ENCODE measurements around the gene CALHM6. TPM values are rescaled to one million over a fixed set of nuclear protein-coding genes. Genes with fewer than 3 reads are reported as not detected.

CALHM6 gene
- total RNA-seq, 1 donor from 2014 or later, result 9.1 TPM

DNA sequence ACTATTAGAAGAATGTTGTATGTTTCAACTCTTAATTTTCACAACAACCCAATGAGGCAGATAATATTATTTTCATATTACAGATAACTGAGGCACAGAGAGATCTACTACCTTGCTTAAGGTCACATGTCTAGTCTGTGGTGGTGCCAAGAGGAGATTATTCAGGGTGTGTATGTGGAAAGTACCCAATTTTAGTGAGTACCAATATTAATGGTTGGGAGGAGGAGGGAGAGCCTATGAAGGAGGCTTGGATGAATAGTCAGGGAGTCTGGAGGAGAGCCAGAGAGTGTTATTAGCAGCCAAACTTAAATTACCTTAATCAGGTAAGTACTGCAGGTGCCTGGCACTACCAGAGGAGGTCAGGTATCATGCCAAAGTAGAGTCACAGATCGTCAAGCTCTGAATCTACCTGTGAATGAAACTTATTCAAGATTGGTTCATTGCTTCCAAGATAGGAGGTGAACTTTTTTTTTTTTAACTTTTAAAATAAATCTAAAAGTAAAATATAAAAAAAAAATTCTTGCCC, 10.9 kb upstream of the CALHM6 start:
- DNase-seq, result no peak
- no peaks in the 10 kb centered on the region for H3K36me3 ChIP-seq
- no peaks in the 10 kb centered on the region for H3K9me3 ChIP-seq
- TF ChIP-seq, protein P1, sequence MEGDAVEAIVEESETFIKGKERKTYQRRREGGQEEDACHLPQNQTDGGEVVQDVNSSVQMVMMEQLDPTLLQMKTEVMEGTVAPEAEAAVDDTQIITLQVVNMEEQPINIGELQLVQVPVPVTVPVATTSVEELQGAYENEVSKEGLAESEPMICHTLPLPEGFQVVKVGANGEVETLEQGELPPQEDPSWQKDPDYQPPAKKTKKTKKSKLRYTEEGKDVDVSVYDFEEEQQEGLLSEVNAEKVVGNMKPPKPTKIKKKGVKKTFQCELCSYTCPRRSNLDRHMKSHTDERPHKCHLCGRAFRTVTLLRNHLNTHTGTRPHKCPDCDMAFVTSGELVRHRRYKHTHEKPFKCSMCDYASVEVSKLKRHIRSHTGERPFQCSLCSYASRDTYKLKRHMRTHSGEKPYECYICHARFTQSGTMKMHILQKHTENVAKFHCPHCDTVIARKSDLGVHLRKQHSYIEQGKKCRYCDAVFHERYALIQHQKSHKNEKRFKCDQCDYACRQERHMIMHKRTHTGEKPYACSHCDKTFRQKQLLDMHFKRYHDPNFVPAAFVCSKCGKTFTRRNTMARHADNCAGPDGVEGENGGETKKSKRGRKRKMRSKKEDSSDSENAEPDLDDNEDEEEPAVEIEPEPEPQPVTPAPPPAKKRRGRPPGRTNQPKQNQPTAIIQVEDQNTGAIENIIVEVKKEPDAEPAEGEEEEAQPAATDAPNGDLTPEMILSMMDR (IDR thresholded peaks at IDR 0.05), result no peak
- ATAC-seq, result no peak
- intact Hi-C loops (cut with DNase I), result no loop called here
- peaks cover 34% of the 10 kb centered on the region for H3K4me1 ChIP-seq
- H3K4me3 ChIP-seq, result no peak overlapping the region
- H3K27ac ChIP-seq, result no peak overlapping the region
- H3K27me3 ChIP-seq (ENCODE audit: low read depth), result no peaks in the 10 kb centered on the region

DNA sequence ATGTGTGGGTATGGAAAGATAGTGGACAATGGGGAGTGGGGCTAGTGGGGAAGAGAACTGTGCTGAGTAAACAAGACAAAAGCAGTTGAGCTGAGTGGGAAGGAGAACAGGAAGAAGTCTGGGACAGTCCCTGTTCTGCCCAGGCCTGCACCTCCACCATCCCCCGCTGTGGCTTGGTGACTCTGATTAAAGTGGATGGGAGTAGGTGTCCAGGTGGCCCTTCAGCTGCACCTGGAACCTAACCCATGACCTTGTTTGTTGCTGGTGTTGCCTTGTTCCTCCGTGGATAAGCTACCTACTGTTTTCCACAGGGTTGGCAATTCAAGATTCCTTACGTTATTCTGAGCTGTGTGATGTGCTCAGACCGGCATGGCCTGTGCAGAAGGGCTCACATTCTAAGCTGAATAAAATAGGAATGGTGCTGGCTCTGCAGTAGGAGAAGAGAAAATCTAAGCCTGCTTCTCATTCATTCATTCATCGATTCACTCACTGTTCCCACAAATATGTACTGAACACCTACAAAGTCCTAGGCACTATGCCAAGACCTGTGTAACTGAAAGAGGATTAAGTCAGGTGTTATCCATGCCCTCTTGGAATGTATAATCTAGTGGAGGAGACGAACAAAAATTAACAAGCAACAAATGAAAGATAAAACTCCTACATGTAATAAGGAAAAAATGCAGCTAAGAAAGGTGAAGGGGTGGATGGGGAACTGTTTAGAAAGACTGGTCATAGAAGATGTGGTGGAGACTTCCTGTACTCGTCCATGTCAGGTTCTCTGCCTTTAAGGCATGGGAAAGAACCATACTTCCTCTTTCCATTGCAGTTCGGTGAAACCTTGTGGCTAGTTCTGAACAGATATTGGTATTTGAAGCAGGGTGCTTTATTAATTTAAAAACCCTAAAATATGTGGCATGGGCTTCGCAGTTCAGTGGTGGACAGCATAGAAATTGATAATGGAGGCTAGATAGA, 10.1 kb upstream of the CALHM6 start:
- intact Hi-C loops (cut with DNase I), result no loop called here
- no peaks in the 10 kb centered on the region for H3K36me3 ChIP-seq
- no peaks in the 10 kb centered on the region for H3K9me3 ChIP-seq
- no peak overlapping the region for H3K4me3 ChIP-seq
- TF ChIP-seq, protein P1 (IDR thresholded peaks at IDR 0.05), result no peak
- no peak overlapping the region for H3K27ac ChIP-seq
- DNase-seq (peak; percentile 53), ATAC-seq (peak; percentile 62 to 75)
- H3K27me3 ChIP-seq (ENCODE audit: low read depth), result no peaks in the 10 kb centered on the region
- peaks cover 34% of the 10 kb centered on the region for H3K4me1 ChIP-seq

DNA sequence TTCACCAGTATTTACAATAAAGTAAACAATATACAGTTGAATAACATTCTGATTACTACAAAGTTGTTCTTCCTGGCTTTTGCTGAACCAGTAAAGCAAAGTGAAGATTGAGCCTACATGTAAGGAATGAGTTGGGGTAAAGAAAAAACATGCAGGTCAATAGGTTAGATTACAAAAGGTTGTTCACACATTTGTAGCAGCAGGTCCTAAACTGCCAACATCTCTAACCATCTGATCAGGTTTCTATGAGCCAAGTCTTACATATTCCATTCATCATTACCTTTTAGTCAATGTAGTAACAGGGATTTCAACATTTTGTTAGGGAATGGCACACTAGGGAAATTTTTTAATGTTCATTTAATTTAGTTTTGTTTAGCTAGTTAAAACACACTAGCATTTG, 9.3 kb upstream of the CALHM6 start:
- DNase-seq (no peak), ATAC-seq (no peak)
- TF ChIP-seq, protein P1 (IDR thresholded peaks at IDR 0.05), result no peak
- no peaks in the 10 kb centered on the region for H3K9me3 ChIP-seq
- H3K4me3 ChIP-seq, result no peak overlapping the region
- H3K36me3 ChIP-seq, result no peaks in the 10 kb centered on the region
- intact Hi-C loops (cut with DNase I), result no loop called here
- H3K27me3 ChIP-seq (ENCODE audit: low read depth), result no peaks in the 10 kb centered on the region
- H3K4me1 ChIP-seq, result peaks cover 33% of the 10 kb centered on the region
- no peak overlapping the region for H3K27ac ChIP-seq

DNA sequence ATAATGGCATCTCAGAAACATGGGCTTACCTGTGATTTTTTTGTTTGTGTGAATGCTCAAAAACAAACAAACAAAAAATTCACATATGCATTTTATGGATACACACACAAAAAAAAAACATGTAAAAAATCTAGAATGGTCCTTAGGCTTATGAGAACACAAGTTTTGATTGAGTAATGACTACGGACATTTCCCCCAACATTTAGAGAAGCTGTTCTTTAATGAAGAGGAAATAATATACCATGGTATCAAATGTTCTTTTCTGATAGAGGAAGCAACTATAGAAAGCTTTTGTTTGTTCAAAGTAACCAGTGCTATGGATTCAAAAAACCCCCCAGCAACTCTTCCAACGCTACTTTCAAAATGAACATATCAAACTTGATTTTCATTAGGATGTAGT, 8.6 kb upstream of the CALHM6 start:
- Histone ChIP-seq H3K9me3 (no peaks in the 10 kb centered on the region), H3K36me3 (no peaks in the 10 kb centered on the region), H3K4me1 (peaks cover 27% of the 10 kb centered on the region), H3K27ac (no peak overlapping the region), H3K27me3 (ENCODE audit: low read depth) (no peaks in the 10 kb centered on the region), H3K4me3 (no peak overlapping the region)
- ATAC-seq (no peak), DNase-seq (no peak)
- TF ChIP-seq, protein P1 (IDR thresholded peaks at IDR 0.05), result no peak
- intact Hi-C loops (cut with DNase I), result no loop called here

DNA sequence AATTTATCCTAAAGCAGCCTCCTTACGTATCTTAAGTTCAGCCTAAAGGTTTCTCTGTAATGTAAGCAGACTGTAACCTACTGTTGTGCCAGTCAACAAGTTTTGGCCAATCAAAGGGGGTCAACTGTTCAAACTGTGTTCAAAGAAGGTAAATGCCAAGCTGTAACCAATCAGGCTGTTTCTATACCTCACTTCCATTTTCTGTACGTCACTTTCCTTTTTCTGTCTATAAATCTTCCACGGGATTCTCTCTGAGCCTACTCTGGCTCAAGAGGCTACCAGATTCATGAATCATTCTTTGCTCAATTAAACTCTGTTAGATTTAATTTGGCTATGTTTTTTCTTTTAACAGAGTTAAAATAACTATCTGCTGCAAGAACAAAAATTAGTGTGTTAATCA, 5.1 kb upstream of the CALHM6 start:
- no peak for ATAC-seq
- Histone ChIP-seq H3K27me3 (ENCODE audit: low read depth) (no peaks in the 10 kb centered on the region), H3K36me3 (no peaks in the 10 kb centered on the region), H3K4me3 (no peak overlapping the region), H3K4me1 (peaks cover 13% of the 10 kb centered on the region), H3K27ac (no peak overlapping the region), H3K9me3 (no peaks in the 10 kb centered on the region)
- TF ChIP-seq, protein P1 (IDR thresholded peaks at IDR 0.05), result no peak
- intact Hi-C loops (cut with DNase I), result no loop called here
- DNase-seq, result no peak
